Fibroblast of lung (primary cell): ENCODE results near the gene TPI1. TPM values are rescaled to one million over a fixed set of nuclear protein-coding genes. Genes with fewer than 3 reads are reported as not detected.

Experiments
- DNase-seq, 2 donors: peaks; one replicate each; pipeline versions ENCODE4 v3.0.0 to v3.0.0-alpha.2; 2010; ENCODE audit warnings: low read depth in 2 of 2
- H2AFZ ChIP-seq: 2 replicates; pipeline ENCODE4 v1.5.1; 2012; ENCODE audit warnings: low read length, control low read depth, inconsistent platforms
- H3K27ac ChIP-seq: 2 replicates; pipeline ENCODE4 v1.5.1; 2011; ENCODE audit warnings: low read length, control low read depth; ENCODE audit not compliant: insufficient read depth
- H3K27me3 ChIP-seq: 2 replicates; pipeline ENCODE4 v1.5.1; 2011; ENCODE audit warnings: mild to moderate bottlenecking, low read length; ENCODE audit not compliant: control insufficient read depth, insufficient read depth
- H3K36me3 ChIP-seq: 2 replicates; pipeline ENCODE4 v1.5.1; 2011; ENCODE audit warnings: low read length; ENCODE audit not compliant: control insufficient read depth, insufficient read depth
- H3K4me1 ChIP-seq: 2 replicates; pipeline ENCODE4 v1.5.1; 2011; ENCODE audit warnings: low read length; ENCODE audit not compliant: control insufficient read depth, insufficient read depth; ENCODE audit errors: extremely low read depth
- H3K4me2 ChIP-seq: 2 replicates; pipeline ENCODE4 v1.5.1; 2011; ENCODE audit warnings: low read length, control low read depth; ENCODE audit not compliant: insufficient read depth; ENCODE audit errors: extremely low read depth
- H3K4me3 ChIP-seq, 4 experiments: fragments of 200-600 bp in 1 of 4; sonication (generic) in 1 of 4; replicated peaks in 1 of 4; 2 replicates each; pipeline ENCODE4 v1.5.1; 2011 to 2016; ENCODE audit warnings: low read length in 4 of 4, low read depth in 3 of 4, mild to moderate bottlenecking in 3 of 4, control low read depth in 2 of 4, inconsistent platforms in 1 of 4, mixed read lengths in 1 of 4; ENCODE audit not compliant: insufficient read depth in 1 of 4; ENCODE audit errors: control extremely low read depth in 1 of 4
- H3K79me2 ChIP-seq: 2 replicates; pipeline ENCODE4 v1.5.1; 2012; ENCODE audit warnings: mild to moderate bottlenecking, low read length, inconsistent platforms; ENCODE audit not compliant: control insufficient read depth, insufficient read depth
- H3K9ac ChIP-seq: 2 replicates; pipeline ENCODE4 v1.5.1; 2011; ENCODE audit warnings: mild to moderate bottlenecking, low read length, control low read depth; ENCODE audit not compliant: insufficient read depth
- H3K9me3 ChIP-seq: 2 replicates; pipeline ENCODE4 v1.5.1; 2012; ENCODE audit warnings: low read depth, low read length; ENCODE audit not compliant: control insufficient read depth, insufficient read depth
- H4K20me1 ChIP-seq: 2 replicates; pipeline ENCODE4 v1.5.1; 2011; ENCODE audit warnings: low read length; ENCODE audit not compliant: control insufficient read depth, insufficient read depth; ENCODE audit errors: extremely low read depth
- EZH2 ChIP-seq: IDR thresholded peaks from 2 replicates; pipeline ENCODE4 v1.5.1; 2012; ENCODE audit warnings: low read length, control low read depth, mild to moderate bottlenecking; ENCODE audit errors: missing control alignments
- polyA plus RNA-seq, 2 donors: library from polyadenylated mRNA; depleted of rRNA in 1 of 2; stranded (reverse) in 1 of 2; unstranded in 1 of 2; fragments of >200 nt; gene quantifications; 2 replicates each; pipeline ENCODE4 v1.2.1, GENCODE V29; 2011 to 2012; ENCODE audit warnings: missing spikeins in 1 of 2
- total RNA-seq: library from RNA; depleted of rRNA; stranded (reverse); fragments of >200 nt; gene quantifications from 2 replicates; pipeline ENCODE4 v1.2.1, GENCODE V29; 2014
- TF ChIP-seq, protein P1 (sequence below), 2 donors: IDR thresholded peaks in 1 of 2; conservative IDR thresholded peaks in 1 of 2; 1 replicate in 1 of 2; 2 replicates in 1 of 2; pipeline ENCODE4 v1.5.1; 2011 to 2012; ENCODE audit warnings: low read length in 2 of 2, control low read depth in 1 of 2, inconsistent platforms in 1 of 2, low read depth in 1 of 2, mild to moderate bottlenecking in 1 of 2

The TPI1 gene
- total and polyA plus RNA-seq, 2 donors (not counting 1 experiment from before 2014, with no cell fraction given): 934 to 1,654 TPM

DNA sequence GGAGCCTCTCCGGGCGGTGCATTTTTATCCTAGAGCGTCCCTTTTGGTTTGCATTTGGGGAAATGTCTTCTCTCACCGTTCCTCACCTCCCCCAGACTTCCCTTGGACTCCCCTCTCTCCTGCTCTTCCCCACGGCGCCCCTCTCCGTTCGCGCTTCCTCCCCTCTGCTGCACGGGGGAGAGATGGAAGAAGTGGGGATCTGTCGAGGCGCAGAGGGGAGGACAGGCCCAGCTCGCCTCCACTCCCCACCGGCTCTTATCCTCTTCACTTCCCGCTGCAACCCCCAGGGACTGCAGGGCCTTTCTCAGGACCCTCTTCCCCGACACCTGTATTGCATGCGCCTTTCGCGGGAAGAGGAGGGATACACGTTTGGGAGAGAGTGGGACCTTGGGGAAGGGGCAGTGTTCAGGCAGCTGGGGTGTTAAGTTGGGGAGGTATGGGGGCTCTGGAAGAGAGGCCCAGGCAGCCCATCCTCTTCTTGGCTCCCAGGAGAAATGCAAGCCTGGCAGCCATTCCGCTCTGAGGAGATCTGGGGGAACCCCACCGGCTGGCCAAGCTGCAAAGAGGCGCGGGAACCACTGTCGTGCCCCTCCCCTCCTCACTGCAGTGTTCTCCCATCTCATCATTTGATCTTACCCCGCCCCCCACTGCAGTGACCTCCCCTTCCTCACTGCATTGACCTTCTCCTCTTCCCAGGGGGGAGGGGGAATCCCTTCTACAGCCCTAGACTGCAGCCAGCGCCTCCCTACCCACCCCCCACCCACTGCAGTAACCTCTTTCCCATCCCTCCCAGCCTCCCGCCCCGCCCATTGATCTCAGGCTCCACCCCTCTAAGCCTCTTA is 47.8 kb downstream of the TPI1 start:
- Histone ChIP-seq H2AFZ (no peak overlapping the region), H3K9me3 (no peaks in the 10 kb centered on the region), H3K27me3 (no peaks in the 10 kb centered on the region), H3K79me2 (peaks cover 3% of the 10 kb centered on the region), H3K4me3 (peak overlapping the region; percentile 63 to 75 (median 70)), H3K9ac (peak overlapping the region; percentile 56), H3K36me3 (peaks cover 9% of the 10 kb centered on the region), H3K4me2 (peak overlapping the region; percentile 84), H3K4me1 (peaks cover 2% of the 10 kb centered on the region), H4K20me1 (no peaks in the 10 kb centered on the region), H3K27ac (no peak overlapping the region)
- TF ChIP-seq, protein P1, sequence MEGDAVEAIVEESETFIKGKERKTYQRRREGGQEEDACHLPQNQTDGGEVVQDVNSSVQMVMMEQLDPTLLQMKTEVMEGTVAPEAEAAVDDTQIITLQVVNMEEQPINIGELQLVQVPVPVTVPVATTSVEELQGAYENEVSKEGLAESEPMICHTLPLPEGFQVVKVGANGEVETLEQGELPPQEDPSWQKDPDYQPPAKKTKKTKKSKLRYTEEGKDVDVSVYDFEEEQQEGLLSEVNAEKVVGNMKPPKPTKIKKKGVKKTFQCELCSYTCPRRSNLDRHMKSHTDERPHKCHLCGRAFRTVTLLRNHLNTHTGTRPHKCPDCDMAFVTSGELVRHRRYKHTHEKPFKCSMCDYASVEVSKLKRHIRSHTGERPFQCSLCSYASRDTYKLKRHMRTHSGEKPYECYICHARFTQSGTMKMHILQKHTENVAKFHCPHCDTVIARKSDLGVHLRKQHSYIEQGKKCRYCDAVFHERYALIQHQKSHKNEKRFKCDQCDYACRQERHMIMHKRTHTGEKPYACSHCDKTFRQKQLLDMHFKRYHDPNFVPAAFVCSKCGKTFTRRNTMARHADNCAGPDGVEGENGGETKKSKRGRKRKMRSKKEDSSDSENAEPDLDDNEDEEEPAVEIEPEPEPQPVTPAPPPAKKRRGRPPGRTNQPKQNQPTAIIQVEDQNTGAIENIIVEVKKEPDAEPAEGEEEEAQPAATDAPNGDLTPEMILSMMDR (conservative IDR thresholded peaks at IDR 0.05 in 1 of 2, IDR thresholded peaks at IDR 0.05 in 1 of 2; ENCODE audit: low read depth in 1 of 2, low read length in 2 of 2): no peak
- no peak for TF ChIP-seq EZH2
- DNase-seq: no peak

DNA sequence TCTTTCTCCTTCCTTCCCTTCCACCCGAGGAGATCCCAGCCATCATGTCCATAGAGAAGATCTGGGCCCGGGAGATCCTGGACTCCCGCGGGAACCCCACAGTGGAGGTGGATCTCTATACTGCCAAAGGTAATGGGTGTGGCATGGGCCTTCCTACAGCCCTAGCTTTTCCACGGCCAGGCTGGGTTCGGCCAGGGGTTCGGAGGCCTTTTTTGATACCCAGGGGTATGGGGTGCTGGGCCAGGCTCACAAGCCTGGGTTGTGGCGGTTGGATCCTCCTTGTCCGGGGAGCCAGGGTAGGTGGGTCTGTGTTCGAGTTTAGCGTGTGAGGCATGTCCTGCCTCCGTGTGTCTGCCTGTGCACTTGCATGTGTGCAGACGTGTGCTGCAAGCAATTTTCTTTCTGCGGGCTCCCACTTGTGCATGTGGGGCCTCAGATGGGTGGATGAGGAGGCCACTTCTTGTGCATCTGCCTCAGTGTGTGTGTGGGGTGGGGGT is 48.5 kb downstream of the TPI1 start:
- peaks cover 3% of the 10 kb centered on the region for H3K79me2 ChIP-seq
- H3K4me2 ChIP-seq: peak overlapping the region; percentile 44
- H4K20me1 ChIP-seq: no peaks in the 10 kb centered on the region
- H3K9me3 ChIP-seq: no peaks in the 10 kb centered on the region
- TF ChIP-seq, protein P1 (conservative IDR thresholded peaks at IDR 0.05 in 1 of 2, IDR thresholded peaks at IDR 0.05 in 1 of 2; ENCODE audit: low read depth in 1 of 2, low read length in 2 of 2): no peak
- H3K36me3 ChIP-seq: peaks cover 9% of the 10 kb centered on the region
- no peak overlapping the region for H3K27ac ChIP-seq
- H3K4me3 ChIP-seq: peak overlapping the region in 1 of 4 experiments; percentile 75
- H2AFZ ChIP-seq: no peak overlapping the region
- H3K4me1 ChIP-seq: peaks cover 2% of the 10 kb centered on the region
- no peak overlapping the region for H3K9ac ChIP-seq
- no peak for DNase-seq
- no peaks in the 10 kb centered on the region for H3K27me3 ChIP-seq

DNA sequence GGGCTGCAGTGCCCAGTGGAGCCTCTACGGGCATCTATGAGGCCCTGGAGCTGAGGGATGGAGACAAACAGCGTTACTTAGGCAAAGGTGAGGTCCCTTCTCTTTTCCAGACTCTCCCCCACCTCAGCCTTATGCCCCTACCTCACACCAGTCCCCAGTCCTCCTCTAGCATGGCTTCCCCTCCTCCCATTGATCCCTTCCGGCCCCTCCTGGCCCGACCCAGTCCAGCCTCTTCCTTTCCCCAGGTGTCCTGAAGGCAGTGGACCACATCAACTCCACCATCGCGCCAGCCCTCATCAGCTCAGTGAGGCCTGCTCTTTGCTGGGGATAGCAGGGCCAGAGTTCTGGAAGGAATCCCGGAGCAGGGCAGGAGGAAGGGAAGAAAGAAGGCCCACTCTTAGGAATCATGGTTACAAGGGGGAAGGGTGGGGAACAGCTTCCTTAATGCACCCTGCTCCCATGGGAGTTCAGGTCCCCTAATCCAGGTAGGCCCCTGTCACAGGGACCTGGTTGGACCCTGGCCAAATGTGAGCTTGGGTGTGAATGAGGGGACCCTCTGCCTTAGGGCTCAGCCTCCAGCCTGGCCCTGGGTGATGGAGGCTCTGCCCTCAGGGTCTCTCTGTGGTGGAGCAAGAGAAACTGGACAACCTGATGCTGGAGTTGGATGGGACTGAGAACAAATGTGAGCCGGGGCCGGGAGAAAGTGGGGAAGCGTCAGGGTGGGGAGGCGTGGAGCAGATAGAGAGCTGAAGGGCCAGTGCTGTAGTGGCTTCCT is 49.3 kb downstream of the TPI1 start:
- H3K4me2 ChIP-seq: no peak overlapping the region
- TF ChIP-seq, protein P1 (conservative IDR thresholded peaks at IDR 0.05 in 1 of 2, IDR thresholded peaks at IDR 0.05 in 1 of 2; ENCODE audit: low read depth in 1 of 2, low read length in 2 of 2): no peak
- TF ChIP-seq EZH2: no peak
- H3K4me3 ChIP-seq: no peak overlapping the region
- H3K27ac ChIP-seq: no peak overlapping the region
- H3K79me2 ChIP-seq: peaks cover 3% of the 10 kb centered on the region
- peaks cover 2% of the 10 kb centered on the region for H3K4me1 ChIP-seq
- no peaks in the 10 kb centered on the region for H3K9me3 ChIP-seq
- H4K20me1 ChIP-seq: no peaks in the 10 kb centered on the region
- no peaks in the 10 kb centered on the region for H3K27me3 ChIP-seq
- no peak overlapping the region for H2AFZ ChIP-seq
- no peak overlapping the region for H3K9ac ChIP-seq
- DNase-seq: no peak
- peaks cover 12% of the 10 kb centered on the region for H3K36me3 ChIP-seq
